Panc1 (cell line): ENCODE data around the gene CDH26. TPM values are rescaled to one million over a fixed set of nuclear protein-coding genes. Genes with fewer than 3 reads are reported as not detected.

Source experiments
- ATAC-seq: fragments of 200-7000 bp; cut with Tn5 transposase; 2 replicates; pipeline ENCODE4 v1.9.1; 2020; ENCODE audit warnings: mild to moderate bottlenecking, moderate library complexity
- BruUV-seq: library from RNA; stranded (reverse); fragments of 400-500 nt; replicated peaks from 2 replicates; lab custom pipeline; 2021; lab: Mats Ljungman, UMichigan
- CTCF ChIA-PET: fragments of 300-600 bp; sonication (Branson Sonifier 250); formaldehyde crosslinking; loops from one replicate; lab custom pipeline; 2022; ENCODE audit warnings: antibody characterized with exemption; lab: Charles Lee
- POLR2A ChIA-PET: fragments of 300-600 bp; sonication (Branson Sonifier 250); formaldehyde crosslinking; loops from one replicate; lab custom pipeline; 2022; ENCODE audit warnings: antibody characterized with exemption; lab: Charles Lee
- DNase-seq: peaks from one replicate; pipeline ENCODE4 v3.0.0-alpha.2; 2010; ENCODE audit warnings: low read depth, low spot score
- H3K27ac ChIP-seq: 2 replicates; pipeline ENCODE4 v1.5.1; 2011; ENCODE audit warnings: mild to moderate bottlenecking, low read length, inconsistent platforms
- H3K27me3 ChIP-seq: fragments of 200-500 bp; sonication (Bioruptor generic); 2 replicates; pipeline ENCODE4 v1.6.0; 2014; ENCODE audit warnings: low read length, inconsistent platforms; ENCODE audit not compliant: control insufficient read depth, insufficient read depth
- H3K36me3 ChIP-seq: fragments of 200-500 bp; sonication (Bioruptor generic); 2 replicates; pipeline ENCODE4 v1.5.1; 2014; ENCODE audit warnings: inconsistent platforms, mild to moderate bottlenecking, low read length, moderate library complexity; ENCODE audit not compliant: control insufficient read depth, insufficient read depth
- H3K4me1 ChIP-seq: 2 replicates; pipeline ENCODE4 v1.5.1; 2011; ENCODE audit warnings: inconsistent platforms, mild to moderate bottlenecking, low read length, moderate library complexity; ENCODE audit not compliant: control insufficient read depth, insufficient read depth
- H3K4me3 ChIP-seq, 2 experiments: 2 replicates each; pipeline ENCODE4 v1.5.1; 2011 to 2012; ENCODE audit warnings: low read depth in 2 of 2, low read length in 2 of 2, mild to moderate bottlenecking in 2 of 2, inconsistent platforms in 1 of 2, moderate library complexity in 1 of 2
- H3K9me3 ChIP-seq: fragments of 200-500 bp; sonication (Bioruptor generic); 2 replicates; pipeline ENCODE4 v1.5.1; 2014; ENCODE audit warnings: low read depth, mild to moderate bottlenecking, inconsistent platforms, low read length, moderate library complexity; ENCODE audit not compliant: control insufficient read depth, insufficient read depth
- POLR2AphosphoS5 ChIP-seq: IDR thresholded peaks from 2 replicates; pipeline ENCODE4 v1.6.1; 2012; ENCODE audit warnings: mild to moderate bottlenecking, low read depth, low read length, moderate library complexity
- REST ChIP-seq, 2 experiments: IDR thresholded peaks; 2 replicates each; pipeline ENCODE4 v1.6.1; 2011 to 2012; ENCODE audit warnings: low read depth in 2 of 2, control low read depth in 1 of 2, low read length in 1 of 2, mild to moderate bottlenecking in 1 of 2, moderate library complexity in 1 of 2; ENCODE audit not compliant: insufficient read depth in 1 of 2
- SIN3A ChIP-seq: IDR thresholded peaks from 2 replicates; pipeline ENCODE4 v1.6.1; 2012; ENCODE audit warnings: low read depth, mild to moderate bottlenecking, low read length, moderate library complexity, borderline replicate concordance; ENCODE audit not compliant: insufficient read depth
- TCF7L2 ChIP-seq: IDR thresholded peaks from 2 replicates; pipeline ENCODE4 v1.6.1; 2011; ENCODE audit warnings: mild to moderate bottlenecking, low read depth, low read length, inconsistent platforms
- in situ Hi-C: cut with HindIII; loops from 2 replicates; pipeline ENCODE4 v1.10.0; 2016; ENCODE audit warnings: low sequenced_read_pairs, low pct_unique_long_range_greater_than_20kb
- intact Hi-C: fragments of 100-400 bp; cut with micrococcal nuclease; formaldehyde crosslinking; loops from one replicate; pipeline ENCODE4 v1.10.0; 2022; ENCODE audit not compliant: unreplicated experiment
- total RNA-seq: library from RNA; stranded (reverse); gene quantifications from one replicate; pipeline ENCODE4 v1.2.1, GENCODE V29; 2021; ENCODE audit not compliant: unreplicated experiment
- TF ChIP-seq, protein P1 (sequence below): fragments of 450-650 bp; IDR thresholded peaks from 2 replicates; pipeline ENCODE4 v1.5.1; 2017; ENCODE audit warnings: mild to moderate bottlenecking

The CDH26 gene
- total RNA-seq, 1 experiment from 2014 or later: 0.46 TPM

DNA sequence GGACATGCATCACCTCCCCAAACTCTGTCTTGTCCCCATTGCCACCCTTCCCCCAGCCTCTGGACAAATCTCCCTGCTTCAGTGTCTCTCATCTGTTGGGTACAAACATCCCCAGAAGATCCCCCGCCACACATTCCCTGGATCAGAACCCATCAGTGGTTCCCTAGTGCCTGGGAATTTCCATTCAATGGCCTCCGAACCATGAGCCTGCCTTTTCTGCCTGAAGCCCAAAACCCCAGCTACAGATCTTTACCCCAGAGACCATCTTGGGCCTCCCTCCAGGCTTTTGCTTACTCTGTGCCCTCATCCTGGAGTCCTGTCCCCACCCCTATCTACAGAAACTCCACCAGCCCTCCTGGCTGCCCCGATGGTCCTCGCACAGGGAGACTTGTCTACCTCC, 78.1 kb downstream of the CDH26 start:
- ChIA-PET CTCF (no interaction called here), POLR2A (no interaction called here)
- Histone ChIP-seq H3K4me1 (no peaks in the 10 kb centered on the region), H3K27me3 (no peaks in the 10 kb centered on the region; the same call in 1 of the 2 replicates), H3K9me3 (no peaks in the 10 kb centered on the region), H3K27ac (no peak overlapping the region), H3K4me3 (no peak overlapping the region), H3K36me3 (no peaks in the 10 kb centered on the region)
- in situ Hi-C loops (no loop called here), intact Hi-C loops (no loop called here)
- ATAC-seq: no peak
- no TSS peak for BruUV-seq
- no peak for TF ChIP-seq POLR2AphosphoS5
- TF ChIP-seq REST (IDR thresholded peaks at IDR 0.05; ENCODE audit: insufficient read depth in 1 of 2, low read depth in 2 of 2, low read length in 1 of 2): no peak
- TF ChIP-seq SIN3A: no peak
- TF ChIP-seq, protein P1, sequence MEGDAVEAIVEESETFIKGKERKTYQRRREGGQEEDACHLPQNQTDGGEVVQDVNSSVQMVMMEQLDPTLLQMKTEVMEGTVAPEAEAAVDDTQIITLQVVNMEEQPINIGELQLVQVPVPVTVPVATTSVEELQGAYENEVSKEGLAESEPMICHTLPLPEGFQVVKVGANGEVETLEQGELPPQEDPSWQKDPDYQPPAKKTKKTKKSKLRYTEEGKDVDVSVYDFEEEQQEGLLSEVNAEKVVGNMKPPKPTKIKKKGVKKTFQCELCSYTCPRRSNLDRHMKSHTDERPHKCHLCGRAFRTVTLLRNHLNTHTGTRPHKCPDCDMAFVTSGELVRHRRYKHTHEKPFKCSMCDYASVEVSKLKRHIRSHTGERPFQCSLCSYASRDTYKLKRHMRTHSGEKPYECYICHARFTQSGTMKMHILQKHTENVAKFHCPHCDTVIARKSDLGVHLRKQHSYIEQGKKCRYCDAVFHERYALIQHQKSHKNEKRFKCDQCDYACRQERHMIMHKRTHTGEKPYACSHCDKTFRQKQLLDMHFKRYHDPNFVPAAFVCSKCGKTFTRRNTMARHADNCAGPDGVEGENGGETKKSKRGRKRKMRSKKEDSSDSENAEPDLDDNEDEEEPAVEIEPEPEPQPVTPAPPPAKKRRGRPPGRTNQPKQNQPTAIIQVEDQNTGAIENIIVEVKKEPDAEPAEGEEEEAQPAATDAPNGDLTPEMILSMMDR: no peak
- TF ChIP-seq TCF7L2: no peak
- no peak for DNase-seq

- Histone ChIP-seq H3K4me3 (no peak overlapping the region), H3K27me3 (no peaks in the 10 kb centered on the region; the same call in 1 of the 2 replicates), H3K4me1 (no peaks in the 10 kb centered on the region), H3K9me3 (no peaks in the 10 kb centered on the region), H3K36me3 (no peaks in the 10 kb centered on the region), H3K27ac (no peak overlapping the region)
- POLR2A ChIA-PET: no interaction called here
- ATAC-seq: no peak
- no TSS peak for BruUV-seq
- TF ChIP-seq, protein P1: no peak
- no peak for TF ChIP-seq POLR2AphosphoS5
- intact Hi-C loops (no loop called here), in situ Hi-C loops (no loop called here)
- CTCF ChIA-PET: no interaction called here
- no peak for DNase-seq
Observed at GRCh38 chr20:60036746-60037499, 78.7 kb downstream of the CDH26 start.
